ENCODE measurements around the gene OR7A5. TPM values are rescaled to one million over a fixed set of nuclear protein-coding genes. Genes with fewer than 3 reads are reported as not detected.

The OR7A5 gene
- total RNA-seq, result not detected
- 0.02 TPM for polyA plus RNA-seq
- long read RNA-seq, donor 1, result 0 reads
- long read RNA-seq, donor 2, result 0 reads
- long read RNA-seq, donor 3, result 0 reads
- long read RNA-seq, donor 4, result 0 reads

DNA sequence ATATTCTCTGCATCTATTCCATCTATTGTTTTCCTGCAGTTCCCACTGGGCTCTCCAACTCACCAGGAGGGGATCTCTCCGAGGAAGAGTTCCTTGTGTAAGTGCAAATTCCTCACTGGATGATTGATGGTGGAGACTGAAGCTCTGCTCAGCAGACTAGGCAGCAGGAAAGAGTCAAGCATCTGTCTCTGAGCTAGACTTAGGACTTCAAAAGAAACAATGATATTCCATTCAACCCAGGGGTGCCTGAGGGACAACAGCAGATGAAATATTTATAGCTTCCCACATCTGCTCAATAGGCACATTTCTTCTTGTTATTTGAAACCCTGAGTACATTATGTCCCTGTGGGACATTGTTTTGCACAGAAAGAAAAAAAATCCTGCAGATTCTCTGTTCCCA is at the start of gene OR7A5, which contains the start of gene OR7C1:
Gene OR7A5, minus strand, starts transcription at position 175 of the 400 bp plus-strand sequence. CDS start 6,944 bp downstream, outside the sequence.
Gene OR7C1, minus strand, starts transcription at position 175 of the 400 bp plus-strand sequence. CDS start 35,049 bp downstream, outside the sequence.
- DNase-seq, result no peak
- Histone ChIP-seq H3K27ac (ENCODE audit: low read length) (no peak within 1 kb of the TSS), H3K4me1 (ENCODE audit: control insufficient read depth, insufficient read depth, low read length) (no peaks in the 10 kb centered on the region), H3K4me3 (ENCODE audit: low read length) (no peak within 1 kb of the TSS), H3K27me3 (ENCODE audit: control insufficient read depth, insufficient read depth) (no peaks in the 10 kb centered on the region), H3K9me3 (ENCODE audit: control insufficient read depth, low read length) (no peaks in the 10 kb centered on the region)
- 4% methylated on average over 1 of the region's 1 CpG for WGBS
- intact Hi-C loops (cut with DNase I), result no loop called here
- no peak for ATAC-seq

DNA sequence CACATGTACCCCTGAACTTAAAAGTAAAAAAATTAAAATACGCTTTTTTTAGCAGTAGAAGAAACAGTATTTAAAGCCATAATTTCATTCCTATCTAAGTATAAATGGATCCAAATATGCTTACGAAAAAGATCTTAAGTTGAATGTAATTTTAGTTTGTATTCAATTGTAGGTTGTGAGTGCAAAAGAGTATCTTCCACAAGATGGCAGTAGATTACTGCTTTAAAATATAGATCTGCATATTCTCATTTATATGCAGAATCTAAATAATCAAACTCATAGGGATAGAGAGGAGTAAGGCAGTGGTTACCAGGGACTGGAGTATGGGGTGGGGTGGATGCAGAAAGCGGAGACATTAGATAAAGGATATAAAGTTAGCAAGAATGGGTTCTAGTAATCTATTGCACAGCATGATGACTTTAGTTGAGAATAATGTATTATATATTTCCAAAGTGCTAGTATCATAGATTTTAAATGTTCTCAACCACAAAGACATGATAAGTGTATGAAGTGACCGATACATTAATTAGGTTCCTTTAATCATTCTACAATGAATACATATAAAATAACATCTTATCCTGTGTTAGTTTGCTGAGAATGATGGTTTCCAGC is 36.7 kb upstream of the OR7A5 start:
- ATAC-seq, result no peak
- intact Hi-C loops (cut with DNase I), result no loop called here
- WGBS, result 74% methylated on average over 4 of the region's 4 CpGs
- no peaks in the 10 kb centered on the region for H3K4me1 ChIP-seq (ENCODE audit: control insufficient read depth, insufficient read depth, low read length)
- no peak overlapping the region for H3K27ac ChIP-seq (ENCODE audit: low read length)
- no peak for DNase-seq
- H3K9me3 ChIP-seq (ENCODE audit: control insufficient read depth, low read length), result no peaks in the 10 kb centered on the region
- no peaks in the 10 kb centered on the region for H3K27me3 ChIP-seq (ENCODE audit: control insufficient read depth, insufficient read depth)
- no peak overlapping the region for H3K4me3 ChIP-seq (ENCODE audit: low read length)

GRCh38 chr19:14868497-14868896 is 33.5 kb upstream of the OR7A5 start:
- DNase-seq (no peak), ATAC-seq (no peak)
- Histone ChIP-seq H3K4me1 (ENCODE audit: control insufficient read depth, insufficient read depth, low read length) (no peaks in the 10 kb centered on the region), H3K27me3 (ENCODE audit: control insufficient read depth, insufficient read depth) (no peaks in the 10 kb centered on the region), H3K9me3 (ENCODE audit: control insufficient read depth, low read length) (no peaks in the 10 kb centered on the region), H3K27ac (ENCODE audit: low read length) (no peak overlapping the region), H3K4me3 (ENCODE audit: low read length) (no peak overlapping the region)
- WGBS, result 60% methylated on average over 5 of the region's 5 CpGs
- intact Hi-C loops (cut with DNase I), result no loop called here

GRCh38 chr19:14848822-14849221 is 13.8 kb upstream of the OR7A5 start, which contains the start of gene OR7A10:
Gene OR7A10, minus strand, starts transcription at chr19:14848922. Its CDS starts 7,045 bp downstream, at chr19:14841877.
- Histone ChIP-seq H3K9me3 (ENCODE audit: control insufficient read depth, low read length) (no peaks in the 10 kb centered on the region), H3K4me3 (ENCODE audit: low read length) (no peak within 1 kb of the TSS), H3K4me1 (ENCODE audit: control insufficient read depth, insufficient read depth, low read length) (no peaks in the 10 kb centered on the region), H3K27me3 (ENCODE audit: control insufficient read depth, insufficient read depth) (no peaks in the 10 kb centered on the region), H3K27ac (ENCODE audit: low read length) (no peak within 1 kb of the TSS)
- intact Hi-C loops (cut with DNase I), result no loop called here
- ATAC-seq (no peak), DNase-seq (no peak)
- 78% methylated on average over 5 of the region's 5 CpGs for WGBS

- Histone ChIP-seq H3K4me3 (ENCODE audit: low read length) (no peak overlapping the region), H3K27ac (ENCODE audit: low read length) (no peak overlapping the region), H3K9me3 (ENCODE audit: control insufficient read depth, low read length) (no peaks in the 10 kb centered on the region), H3K27me3 (ENCODE audit: control insufficient read depth, insufficient read depth) (no peaks in the 10 kb centered on the region), H3K4me1 (ENCODE audit: control insufficient read depth, insufficient read depth, low read length) (no peaks in the 10 kb centered on the region)
- no peak for DNase-seq
- intact Hi-C loops (cut with DNase I), result no loop called here
- ATAC-seq, result no peak
- 40% methylated on average over 6 of the region's 6 CpGs for WGBS
Measured at GRCh38 chr19:14843578-14843977, 8.6 kb upstream of the OR7A5 start.

DNA sequence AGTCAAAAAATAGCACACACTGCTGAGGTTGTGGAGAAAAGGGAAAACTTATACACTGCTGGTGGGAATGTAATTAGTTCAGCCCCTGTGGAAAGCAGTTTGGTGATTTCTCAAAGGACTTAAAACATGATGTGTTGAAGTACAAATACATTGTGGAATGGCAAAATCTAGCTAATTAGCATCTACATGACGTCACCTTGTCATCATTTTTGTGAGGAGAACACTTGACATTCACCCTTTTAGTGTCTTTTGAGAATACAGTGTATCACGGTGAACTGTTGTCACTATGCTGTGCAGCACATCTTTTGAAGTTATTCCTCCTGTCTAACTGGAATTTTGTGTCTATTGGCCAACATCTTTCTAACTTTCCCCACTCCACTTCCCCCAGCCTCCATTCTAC is 8.2 kb upstream of the OR7A5 start:
- intact Hi-C loops (cut with DNase I), result no loop called here
- 35% methylated on average over 2 of the region's 2 CpGs for WGBS
- Histone ChIP-seq H3K27ac (ENCODE audit: low read length) (no peak overlapping the region), H3K4me1 (ENCODE audit: control insufficient read depth, insufficient read depth, low read length) (no peaks in the 10 kb centered on the region), H3K27me3 (ENCODE audit: control insufficient read depth, insufficient read depth) (no peaks in the 10 kb centered on the region), H3K4me3 (ENCODE audit: low read length) (no peak overlapping the region), H3K9me3 (ENCODE audit: control insufficient read depth, low read length) (no peaks in the 10 kb centered on the region)
- ATAC-seq, result no peak
- no peak for DNase-seq

GRCh38 chr19:14840206-14840605 is 5.2 kb upstream of the OR7A5 start:
- no peak for DNase-seq
- intact Hi-C loops (cut with DNase I), result no loop called here
- 24% methylated on average over 1 of the region's 1 CpG for WGBS
- no peak overlapping the region for H3K27ac ChIP-seq (ENCODE audit: low read length)
- no peak overlapping the region for H3K4me3 ChIP-seq (ENCODE audit: low read length)
- no peak for ATAC-seq
- H3K9me3 ChIP-seq (ENCODE audit: control insufficient read depth, low read length), result no peaks in the 10 kb centered on the region
- no peaks in the 10 kb centered on the region for H3K4me1 ChIP-seq (ENCODE audit: control insufficient read depth, insufficient read depth, low read length)
- no peaks in the 10 kb centered on the region for H3K27me3 ChIP-seq (ENCODE audit: control insufficient read depth, insufficient read depth)

- H3K4me3 ChIP-seq (ENCODE audit: low read length), result no peak overlapping the region
- H3K27ac ChIP-seq (ENCODE audit: low read length), result no peak overlapping the region
- no peak for DNase-seq
- no peaks in the 10 kb centered on the region for H3K9me3 ChIP-seq (ENCODE audit: control insufficient read depth, low read length)
- WGBS, result 64% methylated on average over 4 of the region's 4 CpGs
- H3K4me1 ChIP-seq (ENCODE audit: control insufficient read depth, insufficient read depth, low read length), result no peaks in the 10 kb centered on the region
- intact Hi-C loops (cut with DNase I), result no loop called here
- no peak for ATAC-seq
- H3K27me3 ChIP-seq (ENCODE audit: control insufficient read depth, insufficient read depth), result no peaks in the 10 kb centered on the region
Measured at GRCh38 chr19:14837391-14837790, 2.4 kb upstream of the OR7A5 start.

DNA sequence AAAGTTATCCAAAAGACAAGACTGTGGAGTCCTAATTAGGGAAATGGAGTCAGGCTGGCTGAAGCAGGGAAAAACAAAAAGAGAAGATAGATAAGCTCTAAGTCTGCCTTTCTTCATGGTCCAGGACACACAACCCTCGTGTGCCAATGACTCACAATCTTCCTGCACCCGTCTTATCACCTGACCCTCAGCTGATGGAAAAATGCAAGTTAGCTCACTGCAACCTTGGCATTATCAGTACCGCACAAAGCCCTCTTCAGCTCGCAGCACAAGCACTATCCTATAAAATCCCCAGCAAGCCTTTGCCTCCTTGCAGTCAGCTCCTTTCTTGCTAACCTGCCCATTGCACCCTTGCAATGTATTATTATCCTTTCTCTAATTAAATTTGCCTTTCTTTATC is 4.3 kb downstream of the OR7A5 start:
- H3K4me3 ChIP-seq (ENCODE audit: low read length), result no peak overlapping the region

GRCh38 chr19:14826006-14826405 is 9.0 kb downstream of the OR7A5 start:
- 90% methylated on average over 2 of the region's 2 CpGs for WGBS
- ATAC-seq (no peak), DNase-seq (no peak)
- H3K4me1 ChIP-seq (ENCODE audit: control insufficient read depth, insufficient read depth, low read length), result no peaks in the 10 kb centered on the region
- no peaks in the 10 kb centered on the region for H3K27me3 ChIP-seq (ENCODE audit: control insufficient read depth, insufficient read depth)
- H3K9me3 ChIP-seq (ENCODE audit: control insufficient read depth, low read length), result peaks cover 3% of the 10 kb centered on the region
- intact Hi-C loops (cut with DNase I), result no loop called here
- H3K27ac ChIP-seq (ENCODE audit: low read length), result no peak overlapping the region
- H3K4me3 ChIP-seq (ENCODE audit: low read length), result no peak overlapping the region

More for the DNA sequence above, 4.3 kb downstream of the OR7A5 start:
- 19% methylated on average over 4 of the region's 4 CpGs for WGBS
- DNase-seq (no peak), ATAC-seq (no peak)
- no peaks in the 10 kb centered on the region for H3K4me1 ChIP-seq (ENCODE audit: control insufficient read depth, insufficient read depth, low read length)
- H3K27ac ChIP-seq (ENCODE audit: low read length), result no peak overlapping the region
- intact Hi-C loops (cut with DNase I), result no loop called here
- no peaks in the 10 kb centered on the region for H3K27me3 ChIP-seq (ENCODE audit: control insufficient read depth, insufficient read depth)
- H3K9me3 ChIP-seq (ENCODE audit: control insufficient read depth, low read length), result no peaks in the 10 kb centered on the region

GRCh38 chr19:14821937-14822336 is 13.0 kb downstream of the OR7A5 start:
- intact Hi-C loops (cut with DNase I), result no loop called here
- H3K4me3 ChIP-seq (ENCODE audit: low read length), result no peak overlapping the region
- H3K27ac ChIP-seq (ENCODE audit: low read length), result no peak overlapping the region
- H3K27me3 ChIP-seq (ENCODE audit: control insufficient read depth, insufficient read depth), result no peaks in the 10 kb centered on the region
- 29% methylated on average over 6 of the region's 6 CpGs for WGBS
- no peak for DNase-seq
- ATAC-seq, result no peak
- H3K4me1 ChIP-seq (ENCODE audit: control insufficient read depth, insufficient read depth, low read length), result no peaks in the 10 kb centered on the region
- H3K9me3 ChIP-seq (ENCODE audit: control insufficient read depth, low read length), result peaks cover 3% of the 10 kb centered on the region
